Measurements from ENCODE around the gene UBL4A. TPM values are rescaled to one million over a fixed set of nuclear protein-coding genes. Genes with fewer than 3 reads are reported as not detected.
"Not testable (repeated sequence)": the region's sequence is repeated elsewhere in the genome, so short reads cannot be mapped to it uniquely, and the experiment has no call there.

The UBL4A gene
- total RNA-seq, 4 donors from 2014 or later, result 25.8 to 50.5 (median 46.4) TPM

GRCh38 chrX:154505734-154506133, 19.3 kb upstream of the UBL4A start:
- Histone ChIP-seq H3K4me1 (no peaks in the 10 kb centered on the region), H3K36me3 (peaks cover 22% of the 10 kb centered on the region), H3K27ac (no peak overlapping the region), H3K27me3 (no peaks in the 10 kb centered on the region), H3K9me3 (no peaks in the 10 kb centered on the region), H3K4me3 (no peak overlapping the region)
- no peak for DNase-seq (ENCODE audit: low spot score in 2 of 2)
- TF ChIP-seq CTCF (IDR thresholded peaks at IDR 0.05), result no peak
- no peak for TF ChIP-seq POLR2A (IDR thresholded peaks at IDR 0.05)
- no peak for TF ChIP-seq EP300 (IDR thresholded peaks at IDR 0.05)
- no peak for TF ChIP-seq POLR2AphosphoS5 (IDR thresholded peaks at IDR 0.05)
- 79% methylated on average over 5 of the region's 12 CpGs for WGBS

- TF ChIP-seq EP300 (IDR thresholded peaks at IDR 0.05) (no peak), POLR2AphosphoS5 (IDR thresholded peaks at IDR 0.05) (no peak), POLR2A (IDR thresholded peaks at IDR 0.05) (no peak), CTCF (IDR thresholded peaks at IDR 0.05) (no peak)
- Histone ChIP-seq H3K4me3 (no peak overlapping the region), H3K36me3 (peaks cover 22% of the 10 kb centered on the region), H3K9me3 (no peaks in the 10 kb centered on the region), H3K27me3 (no peaks in the 10 kb centered on the region), H3K4me1 (no peaks in the 10 kb centered on the region), H3K27ac (no peak overlapping the region)
- WGBS, result 83% methylated on average over 3 of the region's 3 CpGs
- DNase-seq (ENCODE audit: low spot score in 2 of 2), result no peak
Measured at GRCh38 chrX:154502989-154503388, 16.6 kb upstream of the UBL4A start.

GRCh38 chrX:154502098-154502497, 15.7 kb upstream of the UBL4A start:
- no peak overlapping the region for H3K4me3 ChIP-seq
- TF ChIP-seq POLR2AphosphoS5 (IDR thresholded peaks at IDR 0.05) (no peak), EP300 (IDR thresholded peaks at IDR 0.05) (no peak), POLR2A (IDR thresholded peaks at IDR 0.05) (no peak), CTCF (IDR thresholded peaks at IDR 0.05) (no peak)
- no peak for DNase-seq (ENCODE audit: low spot score in 2 of 2)
- no peaks in the 10 kb centered on the region for H3K9me3 ChIP-seq
- no peaks in the 10 kb centered on the region for H3K27me3 ChIP-seq
- no peaks in the 10 kb centered on the region for H3K4me1 ChIP-seq
- 78% methylated on average over 8 of the region's 8 CpGs for whole genome bisulfite sequencing
- H3K36me3 ChIP-seq, result peaks cover 18% of the 10 kb centered on the region
- no peak overlapping the region for H3K27ac ChIP-seq

GRCh38 chrX:154501423-154501822, 15.0 kb upstream of the UBL4A start:
- H3K27ac ChIP-seq, result not testable (repeated sequence)

GRCh38 chrX:154496591-154497137, 10.2 kb upstream of the UBL4A start:
- DNase-seq (ENCODE audit: low spot score in 2 of 2); H3K36me3 ChIP-seq; H3K4me1 ChIP-seq; H3K27ac ChIP-seq; H3K27me3 ChIP-seq; H3K4me3 ChIP-seq; H3K9me3 ChIP-seq: not testable (repeated sequence)
- WGBS, result 75% methylated on average over 4 of the region's 4 CpGs

More at GRCh38 chrX:154501423-154501822, 15.0 kb upstream of the UBL4A start:
- H3K9me3 ChIP-seq; H3K27me3 ChIP-seq; H3K4me1 ChIP-seq; DNase-seq (ENCODE audit: low spot score in 2 of 2); H3K4me3 ChIP-seq: not testable (repeated sequence)
- 85% methylated on average over 7 of the region's 7 CpGs for WGBS
- peaks cover 12% of the 10 kb centered on the region for H3K36me3 ChIP-seq

GRCh38 chrX:154495472-154495922, 9.1 kb upstream of the UBL4A start:
- no peak for DNase-seq (ENCODE audit: low spot score in 2 of 2)
- no peaks in the 10 kb centered on the region for H3K27me3 ChIP-seq
- no peaks in the 10 kb centered on the region for H3K4me1 ChIP-seq
- H3K9me3 ChIP-seq, result no peaks in the 10 kb centered on the region
- H3K4me3 ChIP-seq, result no peak overlapping the region
- no peaks in the 10 kb centered on the region for H3K36me3 ChIP-seq
- TF ChIP-seq POLR2A (IDR thresholded peaks at IDR 0.05) (no peak), POLR2AphosphoS5 (IDR thresholded peaks at IDR 0.05) (no peak), EP300 (IDR thresholded peaks at IDR 0.05) (no peak), CTCF (IDR thresholded peaks at IDR 0.05) (no peak)
- WGBS, result 76% methylated on average over 6 of the region's 6 CpGs
- no peak overlapping the region for H3K27ac ChIP-seq

Measured in suprapubic skin (tissue), 4 donors.